Stomach (tissue), 9 donors: ENCODE data around the gene PANK2. TPM values are rescaled to one million over a fixed set of nuclear protein-coding genes. Genes with fewer than 3 reads are reported as not detected.
A peak's percentile ranks its signal among the peaks of the same experiment; 100 is the strongest.
"Not testable (repeated sequence)": the region's sequence is repeated elsewhere in the genome, so short reads cannot be mapped to it uniquely, and the experiment has no call there.

Experiments
- DNase-seq, 2 donors: peaks; one replicate each; pipeline versions ENCODE4 v3.0.0 to v3.0.0-alpha.2; 2013 to 2019
- H3K27ac ChIP-seq, 5 donors: fragments of 200-600 bp in 4 of 5; sonication (generic) in 4 of 5; one replicate each; pipeline ENCODE4 v1.5.1; 2013 to 2019; ENCODE audit warnings: mild to moderate bottlenecking in 1 of 5, moderate library complexity in 1 of 5
- H3K27me3 ChIP-seq, 3 donors: fragments of 200-600 bp; sonication (generic); one replicate each; pipeline ENCODE4 v1.5.1; 2017 to 2019; ENCODE audit warnings: mixed run types in 1 of 3
- H3K36me3 ChIP-seq, 4 donors: fragments of 200-600 bp; sonication (generic); 1 replicate in 3 of 4; 2 replicates in 1 of 4; pipeline ENCODE4 v1.5.1; 2016 to 2019
- H3K4me1 ChIP-seq, 4 donors: fragments of 200-600 bp; sonication (generic); one replicate each; pipeline ENCODE4 v1.5.1; 2016 to 2019
- H3K4me3 ChIP-seq, 4 donors: fragments of 200-600 bp; sonication (generic) in 3 of 4; one replicate each; pipeline ENCODE4 v1.5.1; 2016 to 2019; ENCODE audit warnings: mild to moderate bottlenecking in 1 of 4
- H3K9me3 ChIP-seq, 4 donors: fragments of 200-600 bp; sonication (generic); one replicate each; pipeline ENCODE4 v1.5.1; 2016 to 2019
- EP300 ChIP-seq: sonication (generic); formaldehyde crosslinking; IDR thresholded peaks from one replicate; pipeline ENCODE4 v1.6.1; 2017; ENCODE audit warnings: antibody characterized with exemption
- POLR2A ChIP-seq, 4 donors: fragments of 450-650 bp; IDR thresholded peaks; one replicate each; pipeline ENCODE4 v1.6.1; 2016; ENCODE audit warnings: antibody characterized with exemption in 4 of 4, control low read depth in 2 of 4, mild to moderate bottlenecking in 1 of 4, moderate library complexity in 1 of 4
- POLR2AphosphoS5 ChIP-seq, 3 donors: sonication (generic); formaldehyde crosslinking; IDR thresholded peaks; one replicate each; pipeline ENCODE4 v1.6.1; 2016; ENCODE audit warnings: antibody characterized with exemption in 3 of 3
- WGBS, 5 donors: extraction: QIAGEN DNeasy Blood & Tissue Kit in 3 of 5; methylation state at CpG; one replicate each; pipeline versions ENCODE4 v1.1.5 to v1.1.7; 2013 to 2018; 5-methylcytosine and 5-hydroxymethylcytosine counted together
- intact Hi-C: fragments of 100-400 bp; cut with DNase I; formaldehyde crosslinking; loops from one replicate; pipeline ENCODE4 v1.15.1; 2023; ENCODE audit warnings: low total_unique reads
- polyA plus RNA-seq, 3 donors: library from polyadenylated mRNA; stranded (reverse); fragments of 200-250 nt; gene quantifications; one replicate each; pipeline ENCODE4 v1.2.3, GENCODE V29; 2013
- total RNA-seq, 5 donors: library from RNA; depleted of rRNA; stranded (reverse); fragments of >200 nt; gene quantifications; one replicate each; pipeline versions ENCODE4 v1.1.0 to v1.2.3, GENCODE V29; 2014 to 2016
- TF ChIP-seq, protein P1 (sequence below), 7 experiments: fragments of 450-650 bp in 4 of 7; fragments of 200-600 bp in 3 of 7; sonication (generic) in 3 of 7; IDR thresholded peaks; one replicate each; pipeline ENCODE4 v1.5.1; 2016 to 2019; ENCODE audit warnings: antibody characterized with exemption in 7 of 7, control low read depth in 2 of 7, mild to moderate bottlenecking in 1 of 7
- donor health status: healthy with polysubstance abuse.
- donor health status: Bipolar disorder and iron deficiency.
- donor health status: healthy.

The PANK2 gene
- total and polyA plus RNA-seq, 8 donors: 8.8 to 68.4 (median 26.8) TPM

DNA sequence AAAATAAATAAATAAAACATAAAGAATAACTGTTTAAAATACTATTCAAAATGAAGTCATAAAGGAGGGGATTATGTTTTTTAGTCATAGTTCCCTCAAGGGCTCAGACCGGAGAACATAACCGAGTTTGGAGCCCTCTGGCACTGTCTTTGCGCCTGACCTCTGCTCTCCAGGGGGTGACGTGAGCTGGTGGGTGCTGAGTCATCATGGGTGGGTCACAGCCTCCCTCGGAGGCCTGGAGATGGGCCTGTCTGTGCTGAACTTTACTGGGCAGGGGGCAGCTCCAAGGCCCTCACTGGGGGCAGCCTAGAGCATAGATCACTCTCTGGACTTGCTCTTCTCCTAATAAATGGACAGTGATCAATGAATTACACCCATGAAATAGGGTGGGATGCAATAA lies 45.7 kb upstream of the PANK2 start:
- 40 to 59% (median 52%) methylated on average over 5 of the region's 5 CpGs for WGBS, 5 donors
- H3K27me3 ChIP-seq: no peaks in the 10 kb centered on the region
- H3K36me3 ChIP-seq: peaks cover 0 to 9% (median 0%) of the 10 kb centered on the region in 4 donors
- no peak overlapping the region for H3K27ac ChIP-seq
- no peaks in the 10 kb centered on the region for H3K9me3 ChIP-seq
- H3K4me1 ChIP-seq: peaks cover 10 to 38% (median 32%) of the 10 kb centered on the region in 4 donors
- DNase-seq: no peak
- TF ChIP-seq, protein P1, sequence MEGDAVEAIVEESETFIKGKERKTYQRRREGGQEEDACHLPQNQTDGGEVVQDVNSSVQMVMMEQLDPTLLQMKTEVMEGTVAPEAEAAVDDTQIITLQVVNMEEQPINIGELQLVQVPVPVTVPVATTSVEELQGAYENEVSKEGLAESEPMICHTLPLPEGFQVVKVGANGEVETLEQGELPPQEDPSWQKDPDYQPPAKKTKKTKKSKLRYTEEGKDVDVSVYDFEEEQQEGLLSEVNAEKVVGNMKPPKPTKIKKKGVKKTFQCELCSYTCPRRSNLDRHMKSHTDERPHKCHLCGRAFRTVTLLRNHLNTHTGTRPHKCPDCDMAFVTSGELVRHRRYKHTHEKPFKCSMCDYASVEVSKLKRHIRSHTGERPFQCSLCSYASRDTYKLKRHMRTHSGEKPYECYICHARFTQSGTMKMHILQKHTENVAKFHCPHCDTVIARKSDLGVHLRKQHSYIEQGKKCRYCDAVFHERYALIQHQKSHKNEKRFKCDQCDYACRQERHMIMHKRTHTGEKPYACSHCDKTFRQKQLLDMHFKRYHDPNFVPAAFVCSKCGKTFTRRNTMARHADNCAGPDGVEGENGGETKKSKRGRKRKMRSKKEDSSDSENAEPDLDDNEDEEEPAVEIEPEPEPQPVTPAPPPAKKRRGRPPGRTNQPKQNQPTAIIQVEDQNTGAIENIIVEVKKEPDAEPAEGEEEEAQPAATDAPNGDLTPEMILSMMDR (IDR thresholded peaks at IDR 0.05): no peak
- TF ChIP-seq POLR2AphosphoS5 (IDR thresholded peaks at IDR 0.05): no peak
- TF ChIP-seq EP300: no peak
- TF ChIP-seq POLR2A (IDR thresholded peaks at IDR 0.05): no peak
- intact Hi-C loops: no loop called here
- no peak overlapping the region for H3K4me3 ChIP-seq

DNA sequence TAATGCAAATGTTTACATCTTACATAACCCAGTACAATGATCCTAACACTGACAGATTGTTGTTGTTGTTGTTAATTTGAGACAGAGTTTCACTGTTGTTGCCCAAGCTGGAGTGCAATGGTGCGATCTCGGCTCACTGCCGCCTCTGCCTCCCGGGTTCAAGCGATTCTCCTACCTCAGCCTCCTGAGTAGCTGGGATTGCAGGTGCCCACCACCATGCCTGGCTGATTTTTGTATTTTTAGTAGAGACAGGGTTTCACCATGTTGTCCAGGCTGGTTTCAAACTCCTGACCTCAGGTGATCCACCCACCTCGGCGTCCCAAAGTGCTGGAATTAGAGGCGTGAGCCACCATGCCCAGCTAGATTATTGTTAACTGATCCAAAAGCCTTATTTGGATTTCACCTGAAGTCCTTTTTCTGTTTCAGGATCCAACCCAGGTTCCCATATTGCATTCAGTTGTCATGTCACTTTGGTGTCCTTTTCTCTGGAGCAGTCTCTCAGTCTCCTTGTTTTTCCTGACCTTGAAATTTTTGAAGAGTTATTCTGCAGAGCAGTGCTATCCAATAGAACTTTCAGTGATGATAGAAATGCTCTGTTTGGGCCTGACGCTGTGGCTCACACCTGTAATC lies 45.1 kb upstream of the PANK2 start:
- H3K27ac ChIP-seq: not testable (repeated sequence)

DNA sequence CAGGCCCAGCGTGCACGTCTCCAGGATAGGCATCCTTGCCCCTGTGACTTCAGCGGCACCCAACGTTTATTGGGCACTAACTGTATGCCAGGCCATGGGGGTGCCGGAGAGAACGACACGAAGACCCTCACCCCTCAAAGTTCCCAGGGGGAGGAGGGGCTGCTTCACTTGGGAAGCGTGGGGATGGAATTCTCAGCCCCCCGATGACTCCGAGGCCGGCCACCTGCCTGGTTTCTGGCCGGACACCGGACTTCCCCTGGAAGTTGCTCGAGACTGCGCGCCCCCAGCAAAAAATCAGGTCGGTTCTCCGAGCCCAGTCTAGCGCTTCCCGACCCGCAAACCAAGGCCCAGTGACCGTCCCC lies 42.8 kb upstream of the PANK2 start:
- H3K27me3 ChIP-seq: no peaks in the 10 kb centered on the region

More for the DNA sequence above, 45.1 kb upstream of the PANK2 start:
- DNase-seq, intact Hi-C loops, H3K4me3 ChIP-seq, H3K27me3 ChIP-seq, H3K36me3 ChIP-seq, H3K9me3 ChIP-seq: not testable (repeated sequence)
- H3K4me1 ChIP-seq: peaks cover 10 to 40% (median 38%) of the 10 kb centered on the region in 4 donors
- WGBS, 5 donors: 93 to 97% (median 95%) methylated on average over 9 of the region's 9 CpGs

DNA sequence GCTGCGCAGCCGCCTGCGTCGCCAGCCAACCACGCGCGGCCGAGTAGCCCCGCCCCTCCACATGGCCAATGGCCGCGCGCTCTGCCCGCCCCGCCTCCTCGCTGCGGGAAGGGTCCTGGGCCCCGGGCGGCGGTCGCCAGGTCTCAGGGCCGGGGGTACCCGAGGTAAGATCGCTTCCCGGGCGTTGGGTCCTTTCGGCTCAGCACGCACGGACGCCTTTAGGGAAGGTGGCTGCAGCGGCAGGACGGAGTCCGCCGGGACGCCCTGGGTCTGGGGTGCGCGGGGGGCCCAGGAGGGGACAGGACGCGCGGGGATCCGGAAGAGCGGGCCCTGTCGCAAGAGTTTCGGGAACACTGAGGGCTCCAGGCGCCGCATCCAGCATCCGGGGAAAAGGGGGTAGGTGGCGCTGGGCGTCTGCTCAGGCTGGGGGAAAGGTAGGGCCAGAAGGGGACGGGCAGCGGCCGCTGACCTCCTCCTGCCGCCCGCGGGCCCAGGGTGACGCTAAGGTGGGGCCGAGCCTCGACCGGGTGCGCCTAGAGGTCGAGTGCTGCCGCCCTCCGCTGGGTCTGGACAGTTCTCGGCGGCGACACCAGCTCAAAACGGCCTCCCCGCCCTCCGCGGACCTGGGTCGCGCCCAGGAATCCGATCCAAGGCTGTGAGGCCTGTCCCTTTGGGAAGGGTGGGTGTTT lies 42.3 kb upstream of the PANK2 start, which contains the start of gene MAVS:
MAVS (plus strand) TSS at position 95 of the 689 bp plus-strand sequence. CDS start 7,791 bp downstream, outside the sequence.
- H3K4me1 ChIP-seq: peaks cover 10 to 45% (median 40%) of the 10 kb centered on the region in 4 donors
- 0 to 1% (median 0%) methylated on average over 36 to 72 of the region's 72 CpGs for WGBS, 5 donors
- intact Hi-C loops: no loop called here
- peak; percentile 66 to 94 (median 83) for TF ChIP-seq POLR2AphosphoS5 (IDR thresholded peaks at IDR 0.05)
- TF ChIP-seq EP300: no peak
- H3K36me3 ChIP-seq: peaks cover 0 to 3% (median 0%) of the 10 kb centered on the region in 4 donors
- peak within 1 kb of the TSS; percentile 78 to 94 (median 90) for H3K4me3 ChIP-seq
- no peaks in the 10 kb centered on the region for H3K27me3 ChIP-seq
- H3K27ac ChIP-seq: peak within 1 kb of the TSS; percentile 94 to 95 (median 94)
- no peaks in the 10 kb centered on the region for H3K9me3 ChIP-seq
- DNase-seq: peak; percentile 92 to 97

More for the DNA sequence above, 42.8 kb upstream of the PANK2 start:
- Histone ChIP-seq H3K9me3 (no peaks in the 10 kb centered on the region), H3K36me3 (no peaks in the 10 kb centered on the region), H3K4me1 (peaks cover 10 to 45% (median 40%) of the 10 kb centered on the region in 4 donors), H3K4me3 (peak overlapping the region; percentile 78 to 94 (median 90)), H3K27ac (peak overlapping the region; percentile 94 to 95 (median 94))
- WGBS, 5 donors: 0 to 1% (median 1%) methylated on average over 11 to 22 of the region's 22 CpGs
- TF ChIP-seq EP300 (no peak), POLR2A (IDR thresholded peaks at IDR 0.05) (peak in 1 of 4 donors; percentile 41), POLR2AphosphoS5 (IDR thresholded peaks at IDR 0.05) (no peak)
- TF ChIP-seq, protein P1 (IDR thresholded peaks at IDR 0.05): no peak
- DNase-seq: no peak
- intact Hi-C loops: no loop called here

DNA sequence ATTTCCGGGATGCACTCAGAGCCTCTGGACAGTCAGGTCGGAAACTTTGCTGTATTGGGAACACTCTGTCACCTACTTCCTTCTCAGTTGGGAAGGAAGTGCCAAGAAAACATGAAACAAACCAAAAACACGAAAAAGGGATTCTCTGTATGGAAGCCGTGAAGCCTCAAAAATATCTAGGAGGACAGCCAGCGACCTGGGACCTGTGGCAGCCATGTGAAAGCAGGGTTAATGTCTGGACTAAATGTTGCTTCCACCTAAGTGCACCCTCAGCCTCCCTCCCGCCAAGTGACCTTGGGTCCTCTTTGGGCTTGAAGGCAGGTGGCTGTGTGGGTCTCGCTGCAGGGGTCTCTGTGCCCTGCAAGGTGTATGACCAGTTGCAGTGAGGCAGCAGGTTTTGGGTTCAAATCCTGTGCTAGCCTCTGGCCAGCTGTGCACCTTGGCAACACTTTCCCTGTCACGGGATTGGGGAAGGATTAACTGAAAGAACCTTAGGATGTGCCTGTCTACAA lies 41.7 kb upstream of the PANK2 start:
- TF ChIP-seq POLR2A (IDR thresholded peaks at IDR 0.05) (no peak), EP300 (no peak), POLR2AphosphoS5 (IDR thresholded peaks at IDR 0.05) (no peak)
- TF ChIP-seq, protein P1 (IDR thresholded peaks at IDR 0.05): no peak
- H3K4me3 ChIP-seq: peak overlapping the region; percentile 78 to 94 (median 90)
- H3K36me3 ChIP-seq: peaks cover 0 to 3% (median 0%) of the 10 kb centered on the region in 4 donors
- no peak for DNase-seq
- no peaks in the 10 kb centered on the region for H3K27me3 ChIP-seq
- H3K4me1 ChIP-seq: peaks cover 10 to 45% (median 37%) of the 10 kb centered on the region in 4 donors
- peak overlapping the region; percentile 94 to 95 (median 94) for H3K27ac ChIP-seq
- intact Hi-C loops: no loop called here
- H3K9me3 ChIP-seq: no peaks in the 10 kb centered on the region
- WGBS, 5 donors: 16 to 19% (median 17%) methylated on average over 7 to 8 of the region's 8 CpGs
